GM10266 (cell line): ENCODE measurements around the gene KTN1.

Experiments used
- DNase-seq: peaks from one replicate; pipeline ENCODE4 v3.0.0; 2012; ENCODE audit errors: extremely low spot score
- CTCF ChIP-seq: IDR thresholded peaks from 2 replicates; pipeline ENCODE4 v1.5.1; 2012; ENCODE audit warnings: mild to moderate bottlenecking, low read depth; ENCODE audit not compliant: control insufficient read depth, insufficient read depth; ENCODE audit errors: missing control alignments

KTN1 gene

GRCh38 chr14:55691659-55692058 lies 111.7 kb downstream of the KTN1 start:
- no peak for DNase-seq
- no peak for TF ChIP-seq CTCF

- no peak for TF ChIP-seq CTCF
- no peak for DNase-seq
Observed at GRCh38 chr14:55693904-55694303, 113.9 kb downstream of the KTN1 start.

GRCh38 chr14:55697414-55697861 lies 117.4 kb downstream of the KTN1 start:
- TF ChIP-seq CTCF = no peak
- no peak for DNase-seq

GRCh38 chr14:55698051-55698450 lies 118.0 kb downstream of the KTN1 start:
- DNase-seq = no peak
- no peak for TF ChIP-seq CTCF

- no peak for TF ChIP-seq CTCF
- no peak for DNase-seq
Observed at GRCh38 chr14:55699131-55700057, 119.4 kb downstream of the KTN1 start.

- DNase-seq = peak; percentile 38
- TF ChIP-seq CTCF = no peak
Observed at GRCh38 chr14:55701638-55702037, 121.6 kb downstream of the KTN1 start.

GRCh38 chr14:55702511-55702910 lies 122.5 kb downstream of the KTN1 start:
- DNase-seq = no peak
- TF ChIP-seq CTCF = no peak
